B cell (primary cell): Measurements from ENCODE around the gene GTF2H4.

ENCODE experiments used
- EZH2 ChIP-seq: IDR thresholded peaks from 2 replicates; pipeline ENCODE4 v1.6.1; 2012; ENCODE audit warnings: borderline replicate concordance, low read depth, mild to moderate bottlenecking, moderate library complexity, low read length; ENCODE audit not compliant: insufficient read depth, poor library complexity, severe bottlenecking
- TF ChIP-seq, protein P1 (sequence below): fragments of 200-600 bp; IDR thresholded peaks from one replicate; pipeline ENCODE4 v1.8.0; 2022; ENCODE audit warnings: antibody characterized with exemption, mild to moderate bottlenecking

DNA sequence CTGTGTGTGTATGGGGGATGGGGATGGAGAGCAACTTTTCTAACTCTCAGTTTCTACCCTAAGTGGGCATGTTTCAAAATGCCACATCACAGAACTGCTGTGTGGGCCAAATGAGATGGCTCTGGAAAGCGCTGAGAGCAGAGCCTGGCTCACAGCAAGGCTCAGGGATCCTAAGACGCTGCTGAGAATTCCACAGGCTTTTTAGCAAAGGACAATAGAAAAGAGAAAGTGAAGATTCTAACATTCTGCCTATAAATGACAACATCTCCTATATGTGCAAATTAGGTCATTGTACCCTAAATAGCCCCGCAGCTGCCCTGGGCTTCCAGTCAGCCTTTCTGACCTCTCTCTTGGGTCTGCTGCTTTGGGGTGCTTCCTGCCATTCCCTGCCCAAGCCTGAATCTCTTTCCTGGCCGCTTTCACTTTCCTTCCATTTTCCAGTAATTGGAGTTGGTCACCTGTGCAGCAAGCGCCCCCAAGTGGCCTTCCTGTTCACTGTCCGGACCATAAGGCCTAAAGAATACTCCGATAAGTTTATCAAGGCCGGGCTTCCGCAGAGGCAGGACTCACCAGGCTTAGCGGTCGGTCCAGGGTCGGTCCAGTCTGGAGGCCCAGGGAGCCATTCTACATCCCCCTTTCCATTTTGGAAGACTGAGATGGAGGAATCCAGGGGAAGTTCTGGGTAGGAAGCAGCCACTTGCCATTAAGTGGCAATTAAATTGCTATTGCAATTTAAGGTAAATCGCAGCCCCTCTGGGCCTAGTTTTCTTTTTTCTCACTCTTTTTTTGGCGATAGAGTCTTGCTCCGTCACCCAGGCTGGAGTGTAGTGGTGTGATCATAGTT is 30.4 kb upstream of the GTF2H4 start:
- TF ChIP-seq, protein P1, sequence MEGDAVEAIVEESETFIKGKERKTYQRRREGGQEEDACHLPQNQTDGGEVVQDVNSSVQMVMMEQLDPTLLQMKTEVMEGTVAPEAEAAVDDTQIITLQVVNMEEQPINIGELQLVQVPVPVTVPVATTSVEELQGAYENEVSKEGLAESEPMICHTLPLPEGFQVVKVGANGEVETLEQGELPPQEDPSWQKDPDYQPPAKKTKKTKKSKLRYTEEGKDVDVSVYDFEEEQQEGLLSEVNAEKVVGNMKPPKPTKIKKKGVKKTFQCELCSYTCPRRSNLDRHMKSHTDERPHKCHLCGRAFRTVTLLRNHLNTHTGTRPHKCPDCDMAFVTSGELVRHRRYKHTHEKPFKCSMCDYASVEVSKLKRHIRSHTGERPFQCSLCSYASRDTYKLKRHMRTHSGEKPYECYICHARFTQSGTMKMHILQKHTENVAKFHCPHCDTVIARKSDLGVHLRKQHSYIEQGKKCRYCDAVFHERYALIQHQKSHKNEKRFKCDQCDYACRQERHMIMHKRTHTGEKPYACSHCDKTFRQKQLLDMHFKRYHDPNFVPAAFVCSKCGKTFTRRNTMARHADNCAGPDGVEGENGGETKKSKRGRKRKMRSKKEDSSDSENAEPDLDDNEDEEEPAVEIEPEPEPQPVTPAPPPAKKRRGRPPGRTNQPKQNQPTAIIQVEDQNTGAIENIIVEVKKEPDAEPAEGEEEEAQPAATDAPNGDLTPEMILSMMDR: peak; percentile 82
- no peak for TF ChIP-seq EZH2
